Prostate gland (tissue), 2 donors: ENCODE data around the gene ABTB1.

Experiments used
- CTCF ChIP-seq, 4 experiments: fragments of 200-600 bp in 2 of 4; fragments of 450-650 bp in 2 of 4; sonication (generic) in 2 of 4; IDR thresholded peaks; 1 replicate in 3 of 4; 2 replicates in 1 of 4; pipeline ENCODE4 v1.5.1; 2016 to 2019; ENCODE audit warnings: antibody characterized with exemption in 4 of 4, mild to moderate bottlenecking in 2 of 4, moderate library complexity in 2 of 4
- POLR2A ChIP-seq: fragments of 450-650 bp; IDR thresholded peaks from one replicate; pipeline ENCODE4 v1.6.1; 2016; ENCODE audit warnings: antibody characterized with exemption, mild to moderate bottlenecking

DNA sequence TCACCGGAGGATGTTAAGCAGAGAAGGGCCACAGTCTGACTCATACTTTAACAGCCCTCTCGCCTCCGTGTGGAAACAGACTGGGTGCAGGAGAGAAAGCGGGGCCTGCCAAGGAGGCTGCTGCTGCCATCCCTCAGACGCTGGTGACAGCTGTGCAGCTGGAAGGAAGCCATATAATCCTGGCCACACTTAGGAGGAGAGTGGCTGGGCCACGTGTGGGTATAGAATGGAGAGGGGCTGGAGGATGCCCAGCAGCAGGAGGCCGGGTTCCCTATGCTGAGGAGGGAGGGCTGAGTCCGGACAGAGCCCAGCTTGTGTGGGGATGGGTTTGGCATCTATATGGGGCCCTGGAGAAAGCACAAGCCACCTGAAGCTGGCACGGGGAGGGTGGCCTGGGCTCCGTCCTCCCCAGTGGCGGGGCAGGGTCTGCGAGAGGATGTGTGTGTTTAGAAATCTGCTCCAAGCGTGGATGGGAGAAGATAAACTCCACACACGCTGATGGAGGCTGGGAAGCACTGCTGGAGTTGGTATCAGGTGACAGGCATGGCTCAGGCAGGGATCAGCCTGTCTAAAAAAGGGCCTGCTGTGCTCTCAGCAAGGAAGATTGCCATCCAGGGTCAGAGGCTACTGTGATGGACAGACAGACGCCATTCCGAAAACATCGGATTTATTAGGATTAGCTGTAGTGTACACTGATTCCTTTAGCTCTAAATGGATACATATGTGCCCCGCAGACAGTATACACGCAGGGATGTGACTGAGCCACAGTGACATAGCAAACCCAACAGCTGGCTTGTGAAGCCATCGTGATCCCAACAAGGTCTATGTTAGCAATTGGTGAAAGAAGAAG is 15.9 kb downstream of the ABTB1 start:
- TF ChIP-seq POLR2A, result no peak
- TF ChIP-seq CTCF (IDR thresholded peaks at IDR 0.05), result no peak
